CD4-positive, alpha-beta T cell (primary cell): ENCODE data around the gene ZNF667. TPM values are rescaled to one million over a fixed set of nuclear protein-coding genes. Genes with fewer than 3 reads are reported as not detected.

Source experiments
- ATAC-seq: fragments of 200-7000 bp; cut with Tn5 transposase; one replicate; pipeline ENCODE4 v1.10.0; 2022; ENCODE audit warnings: mild to moderate bottlenecking; ENCODE audit not compliant: poor library complexity
- CTCF ChIA-PET: fragments of 350-600 bp; sonication (Branson Sonifier 250); formaldehyde crosslinking; loops from one replicate; lab custom pipeline; 2021; ENCODE audit warnings: antibody characterized with exemption, inconsistent platforms; lab: Charles Lee
- POLR2A ChIA-PET: fragments of 350-600 bp; sonication (Branson Sonifier 250); formaldehyde crosslinking; loops from one replicate; lab custom pipeline; 2021; ENCODE audit warnings: antibody characterized with exemption, inconsistent platforms; lab: Charles Lee
- DNase-seq, 14 experiments: peaks; one replicate each; pipeline ENCODE4 v3.0.0-alpha.2; 2013 to 2020; ENCODE audit warnings: mixed read lengths in 2 of 14
- H3K27ac ChIP-seq, 2 donors: one replicate each; pipeline versions ENCODE4 v1.5.1 to v1.7.0; 2013; ENCODE audit warnings: low read length in 2 of 2, low read depth in 1 of 2, mild to moderate bottlenecking in 1 of 2
- H3K27me3 ChIP-seq, 2 experiments: 1 replicate in 1 of 2; 2 replicates in 1 of 2; pipeline versions ENCODE4 v1.6.1 to v1.7.0; 2013; ENCODE audit warnings: low read length in 2 of 2, control low read depth in 1 of 2, mild to moderate bottlenecking in 1 of 2, moderate library complexity in 1 of 2; ENCODE audit not compliant: insufficient read depth in 2 of 2, control insufficient read depth in 1 of 2
- H3K36me3 ChIP-seq: one replicate; pipeline ENCODE4 v1.6.1; 2013; ENCODE audit warnings: low read length, control low read depth; ENCODE audit not compliant: insufficient read depth
- H3K4me1 ChIP-seq: one replicate; pipeline ENCODE4 v1.6.1; 2013; ENCODE audit warnings: low read length, control low read depth; ENCODE audit not compliant: insufficient read depth
- H3K4me3 ChIP-seq: one replicate; pipeline ENCODE4 v1.5.1; 2013; ENCODE audit warnings: mild to moderate bottlenecking, low read length, moderate library complexity
- H3K9me3 ChIP-seq, 2 experiments: 1 replicate in 1 of 2; 2 replicates in 1 of 2; pipeline versions ENCODE4 v1.6.1 to v1.7.0; 2013; ENCODE audit warnings: low read length in 2 of 2, mild to moderate bottlenecking in 2 of 2, control low read depth in 1 of 2, moderate library complexity in 1 of 2; ENCODE audit not compliant: control insufficient read depth in 1 of 2, insufficient read depth in 1 of 2
- H3K27ac Mint-ChIP-seq: one replicate; pipeline ENCODE4 v1.8.0; 2020; ENCODE audit warnings: mixed read lengths
- H3K27me3 Mint-ChIP-seq: one replicate; pipeline ENCODE4 v1.8.0; 2021; ENCODE audit warnings: mixed read lengths
- H3K36me3 Mint-ChIP-seq: one replicate; pipeline ENCODE4 v1.8.0; 2021; ENCODE audit warnings: low read depth, mixed read lengths
- H3K4me1 Mint-ChIP-seq: one replicate; pipeline ENCODE4 v1.8.0; 2021; ENCODE audit warnings: low read depth, mixed read lengths
- H3K4me3 Mint-ChIP-seq: one replicate; pipeline ENCODE4 v1.8.0; 2020; ENCODE audit warnings: mild to moderate bottlenecking, mixed read lengths
- H3K9me3 Mint-ChIP-seq: one replicate; pipeline ENCODE4 v1.8.0; 2020; ENCODE audit warnings: mixed read lengths
- CTCF ChIP-seq: fragments of 200-600 bp; IDR thresholded peaks from one replicate; pipeline ENCODE4 v1.8.0; 2022; ENCODE audit warnings: antibody characterized with exemption, mild to moderate bottlenecking
- intact Hi-C, 2 experiments: fragments of 100-400 bp; cut with DNase I in 1 of 2; cut with micrococcal nuclease in 1 of 2; formaldehyde crosslinking; loops; one replicate each; pipeline versions ENCODE4 v1.15.1 to v1.9.0; 2023 to 2025; cut with DNase I, micrococcal nuclease
- polyA plus RNA-seq, 2 donors: library from polyadenylated mRNA; unstranded; fragments of 120-200 nt; gene quantifications; one replicate each; pipeline ENCODE4 v1.2.1, GENCODE V29; 2013
- total RNA-seq, 174 experiments: library from RNA in 2 of 174; stranded (reverse) in 2 of 174; gene quantifications; one replicate each; pipeline ENCODE4 v1.2.3 and lab custom pipeline; 2021 to 2026

ZNF667 gene
- 1 to 10 TPM; 3.6 to 4.1 TPM for total RNA-seq
- 0.03 TPM for polyA plus RNA-seq (2013, experiment 1 of 2)
- polyA plus RNA-seq (2013, experiment 2 of 2): 0.33 TPM
- 0.66 to 8.2 (median 2.3) reads per million in 172 experiments for total RNA-seq (lab: John Stamatoyannopoulos, UW)

GRCh38 chr19:56476651-56477428 is at the start of gene ZNF667:
TSS of gene ZNF667 (minus strand) at chr19:56477345. CDS start at chr19:56462370, 14,975 bp downstream.
- Histone ChIP-seq H3K4me3 (peak within 1 kb of the TSS; percentile 29), H3K9me3 (peaks cover 61 to 84% of the 10 kb centered on the region in 2 experiments), H3K27ac (peak within 1 kb of the TSS in 1 of 2 donors; percentile 64), H3K4me1 (peaks cover 3% of the 10 kb centered on the region), H3K27me3 (peaks cover 9 to 23% of the 10 kb centered on the region in 2 experiments), H3K36me3 (no peaks in the 10 kb centered on the region)
- no peak for TF ChIP-seq CTCF
- intact Hi-C loops: loop anchor here in 1 of 2 experiments (1.0 to 5.0 kb wide), 2 partner anchors 73 to 115 kb away; partner anchors contain the start of gene ZNF583
- DNase-seq (peak in 6 of 14 experiments; percentile 4 to 69 (median 16)), ATAC-seq (peak; percentile 66)
- peaks cover 26% of the 10 kb centered on the region for H3K9me3 Mint-ChIP-seq
- POLR2A ChIA-PET: no interaction called here
- peak within 1 kb of the TSS; percentile 91 for H3K27ac Mint-ChIP-seq
- H3K4me3 Mint-ChIP-seq: peak within 1 kb of the TSS; percentile 98
- H3K4me1 Mint-ChIP-seq: peaks cover 18% of the 10 kb centered on the region
- H3K36me3 Mint-ChIP-seq: peaks cover 76% of the 10 kb centered on the region
- peaks cover 33% of the 10 kb centered on the region for H3K27me3 Mint-ChIP-seq
- CTCF ChIA-PET: no interaction called here

- H3K36me3 Mint-ChIP-seq: peaks cover 75% of the 10 kb centered on the region
- Histone ChIP-seq H3K27ac (no peak overlapping the region), H3K36me3 (no peaks in the 10 kb centered on the region), H3K4me3 (no peak overlapping the region), H3K4me1 (no peaks in the 10 kb centered on the region), H3K27me3 (no peaks in the 10 kb centered on the region), H3K9me3 (peaks cover 40 to 97% of the 10 kb centered on the region in 2 experiments)
- H3K27me3 Mint-ChIP-seq: no peaks in the 10 kb centered on the region
- no peak overlapping the region for H3K4me3 Mint-ChIP-seq
- CTCF ChIA-PET: no interaction called here
- intact Hi-C loops: no loop called here
- peaks cover 31% of the 10 kb centered on the region for H3K9me3 Mint-ChIP-seq
- no peak for ATAC-seq
- TF ChIP-seq CTCF: no peak
- no peak overlapping the region for H3K27ac Mint-ChIP-seq
- DNase-seq: no peak
- no peaks in the 10 kb centered on the region for H3K4me1 Mint-ChIP-seq
- POLR2A ChIA-PET: no interaction called here
Measured at GRCh38 chr19:56525214-56525860, 48.2 kb upstream of the ZNF667 start.

GRCh38 chr19:56508290-56508778 is 31.2 kb upstream of the ZNF667 start:
- DNase-seq (no peak), ATAC-seq (no peak)
- Histone ChIP-seq H3K36me3 (no peaks in the 10 kb centered on the region), H3K27ac (peak overlapping the region in 1 of 2 donors; percentile 77), H3K4me1 (peaks cover 11% of the 10 kb centered on the region), H3K27me3 (peaks cover 9 to 25% of the 10 kb centered on the region in 2 experiments), H3K4me3 (peak overlapping the region; percentile 42), H3K9me3 (peaks cover 31 to 77% of the 10 kb centered on the region in 2 experiments)
- H3K36me3 Mint-ChIP-seq: peaks cover 19% of the 10 kb centered on the region
- ChIA-PET CTCF (no interaction called here), POLR2A (interaction anchor here (1.1 to 1.4 kb wide), 2 partner anchors 87 to 194 kb away, joined by 3 to 4 read pairs; partner anchors contain the start of genes ZNF71 and ZSCAN5A)
- H3K27ac Mint-ChIP-seq: no peak overlapping the region
- TF ChIP-seq CTCF: no peak
- intact Hi-C loops: loop anchor here in 1 of 2 experiments (5.0 kb wide), 1 partner anchor 116 kb away; the partner anchor contains the start of gene ZNF582
- peaks cover 16% of the 10 kb centered on the region for H3K9me3 Mint-ChIP-seq
- no peak overlapping the region for H3K4me3 Mint-ChIP-seq
- no peaks in the 10 kb centered on the region for H3K4me1 Mint-ChIP-seq
- H3K27me3 Mint-ChIP-seq: no peaks in the 10 kb centered on the region
